SU-DHL-6 (cell line): ENCODE data around the gene MAG.

Source experiments
- EZH2phosphoT487 ChIP-seq: fragments of 200-600 bp; sonication (generic), shearing (Covaris generic); conservative IDR thresholded peaks from 2 replicates; pipeline ENCODE4 v1.6.1; 2018; ENCODE audit warnings: mild to moderate bottlenecking, antibody characterized with exemption, low read length, moderate library complexity, mixed read lengths
- TF ChIP-seq, protein P1 (sequence below): fragments of 200-600 bp; sonication (generic); IDR thresholded peaks from one replicate; pipeline ENCODE4 v1.5.1; 2017; ENCODE audit warnings: antibody characterized with exemption, mild to moderate bottlenecking, low read length, moderate library complexity; ENCODE audit not compliant: insufficient read depth, poor library complexity, severe bottlenecking

DNA sequence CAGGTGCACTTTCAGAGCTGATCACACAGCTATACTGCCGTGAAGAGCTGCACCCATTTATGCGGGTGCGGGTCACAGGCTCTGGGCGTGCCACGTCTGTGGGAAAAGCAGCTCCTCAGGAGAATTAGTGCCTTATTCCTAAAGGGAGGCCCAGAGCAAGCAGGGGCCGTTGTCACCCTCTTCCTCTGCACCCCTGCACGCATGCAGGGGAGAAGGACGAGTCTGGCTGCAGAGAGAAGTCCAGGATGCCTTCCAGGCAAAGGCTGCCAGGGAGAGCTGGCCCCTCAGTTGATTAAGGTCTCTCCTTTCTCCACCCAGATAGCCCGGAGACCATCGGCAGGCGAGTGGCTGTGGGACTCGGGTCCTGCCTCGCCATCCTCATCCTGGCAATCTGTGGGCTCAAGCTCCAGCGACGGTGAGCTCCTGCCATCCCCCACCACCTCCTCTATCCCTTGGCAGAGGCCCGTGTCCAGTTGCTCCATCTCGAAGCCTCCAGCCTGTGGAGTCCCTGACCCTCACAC, 52.6 kb downstream of the MAG start:
- TF ChIP-seq, protein P1, sequence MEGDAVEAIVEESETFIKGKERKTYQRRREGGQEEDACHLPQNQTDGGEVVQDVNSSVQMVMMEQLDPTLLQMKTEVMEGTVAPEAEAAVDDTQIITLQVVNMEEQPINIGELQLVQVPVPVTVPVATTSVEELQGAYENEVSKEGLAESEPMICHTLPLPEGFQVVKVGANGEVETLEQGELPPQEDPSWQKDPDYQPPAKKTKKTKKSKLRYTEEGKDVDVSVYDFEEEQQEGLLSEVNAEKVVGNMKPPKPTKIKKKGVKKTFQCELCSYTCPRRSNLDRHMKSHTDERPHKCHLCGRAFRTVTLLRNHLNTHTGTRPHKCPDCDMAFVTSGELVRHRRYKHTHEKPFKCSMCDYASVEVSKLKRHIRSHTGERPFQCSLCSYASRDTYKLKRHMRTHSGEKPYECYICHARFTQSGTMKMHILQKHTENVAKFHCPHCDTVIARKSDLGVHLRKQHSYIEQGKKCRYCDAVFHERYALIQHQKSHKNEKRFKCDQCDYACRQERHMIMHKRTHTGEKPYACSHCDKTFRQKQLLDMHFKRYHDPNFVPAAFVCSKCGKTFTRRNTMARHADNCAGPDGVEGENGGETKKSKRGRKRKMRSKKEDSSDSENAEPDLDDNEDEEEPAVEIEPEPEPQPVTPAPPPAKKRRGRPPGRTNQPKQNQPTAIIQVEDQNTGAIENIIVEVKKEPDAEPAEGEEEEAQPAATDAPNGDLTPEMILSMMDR, result no peak
- no peak for TF ChIP-seq EZH2phosphoT487
